Liver (tissue), 9 donors: ENCODE data around the gene COL4A1. TPM values are rescaled to one million over a fixed set of nuclear protein-coding genes. Genes with fewer than 3 reads are reported as not detected.

Experiments
- DNase-seq: peaks from one replicate; pipeline ENCODE4 v3.0.0-alpha.2; 2017; ENCODE audit warnings: low spot score
- H3K27ac ChIP-seq, 2 donors: one replicate each; pipeline ENCODE4 v1.7.0; 2013; ENCODE audit warnings: inconsistent platforms in 2 of 2, low read length in 2 of 2, control low read depth in 1 of 2, low read depth in 1 of 2, mild to moderate bottlenecking in 1 of 2
- H3K27me3 ChIP-seq, 4 donors: one replicate each; pipeline versions ENCODE4 v1.6.1 to v1.7.0; 2013; ENCODE audit warnings: low read length in 3 of 4, inconsistent platforms in 1 of 4, mild to moderate bottlenecking in 1 of 4, moderate library complexity in 1 of 4; ENCODE audit not compliant: control insufficient read depth in 4 of 4, insufficient read depth in 4 of 4
- H3K36me3 ChIP-seq, 4 donors: one replicate each; pipeline versions ENCODE4 v1.6.1 to v1.7.0; 2013; ENCODE audit warnings: low read length in 3 of 4, mild to moderate bottlenecking in 3 of 4, low read depth in 1 of 4, moderate library complexity in 1 of 4; ENCODE audit not compliant: control insufficient read depth in 4 of 4, insufficient read depth in 3 of 4
- H3K4me1 ChIP-seq, 4 donors: one replicate each; pipeline versions ENCODE4 v1.6.1 to v1.7.0; 2013; ENCODE audit warnings: low read length in 3 of 4, mild to moderate bottlenecking in 3 of 4, moderate library complexity in 1 of 4; ENCODE audit not compliant: control insufficient read depth in 4 of 4, insufficient read depth in 4 of 4
- H3K4me3 ChIP-seq, 3 donors: one replicate each; pipeline versions ENCODE4 v1.6.1 to v1.7.0; 2013; ENCODE audit warnings: low read length in 3 of 3, control low read depth in 1 of 3, low read depth in 1 of 3, mild to moderate bottlenecking in 1 of 3
- H3K9ac ChIP-seq, 2 donors: one replicate each; pipeline ENCODE4 v1.7.0; 2013; ENCODE audit warnings: low read length in 2 of 2, mild to moderate bottlenecking in 2 of 2, moderate library complexity in 2 of 2, control low read depth in 1 of 2, low read depth in 1 of 2
- H3K9me3 ChIP-seq, 4 donors: one replicate each; pipeline versions ENCODE4 v1.6.1 to v1.7.0; 2013; ENCODE audit warnings: low read length in 3 of 4; ENCODE audit not compliant: control insufficient read depth in 4 of 4
- EGR1 ChIP-seq, 2 donors: IDR thresholded peaks; 2 replicates each; pipeline ENCODE4 v1.6.1; 2016 to 2018; ENCODE audit warnings: antibody characterized with exemption in 2 of 2, low read depth in 2 of 2
- FOXA2 ChIP-seq: IDR thresholded peaks from 2 replicates; pipeline ENCODE4 v1.6.1; 2016; ENCODE audit warnings: antibody characterized with exemption
- GABPA ChIP-seq, 2 donors: IDR thresholded peaks in 1 of 2; conservative IDR thresholded peaks in 1 of 2; 2 replicates each; pipeline ENCODE4 v1.6.1; 2016; ENCODE audit warnings: antibody characterized with exemption in 2 of 2, mild to moderate bottlenecking in 1 of 2, moderate library complexity in 1 of 2
- HNF4A ChIP-seq, 2 donors: conservative IDR thresholded peaks; 2 replicates each; pipeline ENCODE4 v1.6.1; 2016; ENCODE audit warnings: antibody characterized with exemption in 2 of 2, mild to moderate bottlenecking in 2 of 2
- HNF4G ChIP-seq: IDR thresholded peaks from 2 replicates; pipeline ENCODE4 v1.6.1; 2016; ENCODE audit warnings: antibody characterized with exemption
- JUND ChIP-seq, 2 donors: IDR thresholded peaks; 2 replicates each; pipeline ENCODE4 v1.6.1; 2016; ENCODE audit warnings: antibody characterized with exemption in 2 of 2
- RAD21 ChIP-seq, 2 donors: IDR thresholded peaks; 2 replicates each; pipeline ENCODE4 v1.6.1; 2016; ENCODE audit warnings: antibody characterized with exemption in 2 of 2, mild to moderate bottlenecking in 2 of 2
- TAF1 ChIP-seq: conservative IDR thresholded peaks from 2 replicates; pipeline ENCODE4 v1.6.1; 2016; ENCODE audit warnings: antibody characterized with exemption, mild to moderate bottlenecking
- YY1 ChIP-seq: IDR thresholded peaks from 2 replicates; pipeline ENCODE4 v1.6.1; 2016; ENCODE audit warnings: antibody characterized with exemption, mild to moderate bottlenecking
- WGBS: extraction: QIAGEN DNeasy Blood & Tissue Kit; methylation state at CpG from one replicate; pipeline ENCODE4 v1.1.7; 2013; 5-methylcytosine and 5-hydroxymethylcytosine counted together
- polyA plus RNA-seq, 2 donors: library from polyadenylated mRNA; stranded (reverse) in 1 of 2; unstranded in 1 of 2; fragments of 200-250 nt in 1 of 2; fragments of >200 nt in 1 of 2; fragmentation: Nextera tagmentation in 1 of 2; extraction: Ambion mirVana in 1 of 2; gene quantifications; one replicate each; pipeline versions ENCODE4 v1.2.1 to v1.2.3, GENCODE V29; 2013 to 2015
- total RNA-seq, 2 donors: library from RNA; depleted of rRNA; stranded (reverse); fragments of >200 nt; gene quantifications; one replicate each; pipeline ENCODE4 v1.2.3, GENCODE V29; 2014
- TF ChIP-seq, protein P1 (sequence below): IDR thresholded peaks from 2 replicates; pipeline ENCODE4 v1.6.1; 2016; ENCODE audit warnings: antibody characterized with exemption
- TF ChIP-seq, protein P2 (sequence below): IDR thresholded peaks from 2 replicates; pipeline ENCODE4 v1.6.1; 2016; ENCODE audit warnings: antibody characterized with exemption
- TF ChIP-seq, protein P3 (sequence below): IDR thresholded peaks from 2 replicates; pipeline ENCODE4 v1.6.1; 2016; ENCODE audit warnings: antibody characterized with exemption, mild to moderate bottlenecking
- TF ChIP-seq, protein P4 (sequence below): IDR thresholded peaks from 2 replicates; pipeline ENCODE4 v1.6.1; 2016; ENCODE audit warnings: antibody characterized with exemption
- TF ChIP-seq, protein P5 (sequence below): fragments of 150-350 bp; IDR thresholded peaks from 2 replicates; pipeline ENCODE4 v1.5.1; 2017; ENCODE audit warnings: improper control_type of control experiment, low read depth, low read length; ENCODE audit not compliant: missing input control
- donor health status: healthy.
- donor health status: healthy.
- donor health status: healthy.
- donor health status: healthy.
- donor health status: healthy.

COL4A1 gene
- total and polyA plus RNA-seq, 4 donors: 5.0 to 68.5 (median 37.9) TPM

DNA sequence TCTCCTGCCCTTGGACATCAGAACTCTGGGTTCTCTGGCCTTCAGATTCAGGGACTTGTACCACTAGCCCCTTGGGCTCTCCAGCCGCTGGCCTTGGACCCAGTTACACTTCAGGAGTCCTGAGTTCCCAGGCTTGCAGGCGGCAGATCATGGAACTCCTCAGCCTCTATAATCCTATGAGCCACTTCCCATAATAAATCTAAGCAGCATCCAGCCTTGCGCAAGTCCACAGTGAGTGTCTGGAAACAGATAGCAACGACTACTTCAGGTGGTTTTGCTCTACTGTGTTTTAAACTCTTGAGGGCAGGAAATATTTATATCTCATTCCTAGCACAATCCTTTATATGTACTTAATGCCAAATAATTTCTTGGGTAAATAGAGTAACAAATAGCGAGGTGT is 92.3 kb downstream of the COL4A1 start:
- H3K9ac ChIP-seq: no peak overlapping the region
- no peaks in the 10 kb centered on the region for H3K9me3 ChIP-seq
- no peaks in the 10 kb centered on the region for H3K4me1 ChIP-seq
- no peak overlapping the region for H3K27ac ChIP-seq
- H3K4me3 ChIP-seq: no peak overlapping the region
- no peaks in the 10 kb centered on the region for H3K36me3 ChIP-seq
- no peaks in the 10 kb centered on the region for H3K27me3 ChIP-seq
- 89% methylated on average over 5 of the region's 5 CpGs for WGBS
- TF ChIP-seq, protein P1, sequence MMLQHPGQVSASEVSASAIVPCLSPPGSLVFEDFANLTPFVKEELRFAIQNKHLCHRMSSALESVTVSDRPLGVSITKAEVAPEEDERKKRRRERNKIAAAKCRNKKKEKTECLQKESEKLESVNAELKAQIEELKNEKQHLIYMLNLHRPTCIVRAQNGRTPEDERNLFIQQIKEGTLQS: no peak
- TF ChIP-seq JUND (IDR thresholded peaks at IDR 0.05): no peak
- TF ChIP-seq RAD21 (IDR thresholded peaks at IDR 0.05): no peak
- TF ChIP-seq HNF4G: no peak
- TF ChIP-seq, protein P2, sequence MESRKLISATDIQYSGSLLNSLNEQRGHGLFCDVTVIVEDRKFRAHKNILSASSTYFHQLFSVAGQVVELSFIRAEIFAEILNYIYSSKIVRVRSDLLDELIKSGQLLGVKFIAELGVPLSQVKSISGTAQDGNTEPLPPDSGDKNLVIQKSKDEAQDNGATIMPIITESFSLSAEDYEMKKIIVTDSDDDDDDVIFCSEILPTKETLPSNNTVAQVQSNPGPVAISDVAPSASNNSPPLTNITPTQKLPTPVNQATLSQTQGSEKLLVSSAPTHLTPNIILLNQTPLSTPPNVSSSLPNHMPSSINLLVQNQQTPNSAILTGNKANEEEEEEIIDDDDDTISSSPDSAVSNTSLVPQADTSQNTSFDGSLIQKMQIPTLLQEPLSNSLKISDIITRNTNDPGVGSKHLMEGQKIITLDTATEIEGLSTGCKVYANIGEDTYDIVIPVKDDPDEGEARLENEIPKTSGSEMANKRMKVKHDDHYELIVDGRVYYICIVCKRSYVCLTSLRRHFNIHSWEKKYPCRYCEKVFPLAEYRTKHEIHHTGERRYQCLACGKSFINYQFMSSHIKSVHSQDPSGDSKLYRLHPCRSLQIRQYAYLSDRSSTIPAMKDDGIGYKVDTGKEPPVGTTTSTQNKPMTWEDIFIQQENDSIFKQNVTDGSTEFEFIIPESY: no peak
- TF ChIP-seq FOXA2: no peak
- TF ChIP-seq, protein P3, sequence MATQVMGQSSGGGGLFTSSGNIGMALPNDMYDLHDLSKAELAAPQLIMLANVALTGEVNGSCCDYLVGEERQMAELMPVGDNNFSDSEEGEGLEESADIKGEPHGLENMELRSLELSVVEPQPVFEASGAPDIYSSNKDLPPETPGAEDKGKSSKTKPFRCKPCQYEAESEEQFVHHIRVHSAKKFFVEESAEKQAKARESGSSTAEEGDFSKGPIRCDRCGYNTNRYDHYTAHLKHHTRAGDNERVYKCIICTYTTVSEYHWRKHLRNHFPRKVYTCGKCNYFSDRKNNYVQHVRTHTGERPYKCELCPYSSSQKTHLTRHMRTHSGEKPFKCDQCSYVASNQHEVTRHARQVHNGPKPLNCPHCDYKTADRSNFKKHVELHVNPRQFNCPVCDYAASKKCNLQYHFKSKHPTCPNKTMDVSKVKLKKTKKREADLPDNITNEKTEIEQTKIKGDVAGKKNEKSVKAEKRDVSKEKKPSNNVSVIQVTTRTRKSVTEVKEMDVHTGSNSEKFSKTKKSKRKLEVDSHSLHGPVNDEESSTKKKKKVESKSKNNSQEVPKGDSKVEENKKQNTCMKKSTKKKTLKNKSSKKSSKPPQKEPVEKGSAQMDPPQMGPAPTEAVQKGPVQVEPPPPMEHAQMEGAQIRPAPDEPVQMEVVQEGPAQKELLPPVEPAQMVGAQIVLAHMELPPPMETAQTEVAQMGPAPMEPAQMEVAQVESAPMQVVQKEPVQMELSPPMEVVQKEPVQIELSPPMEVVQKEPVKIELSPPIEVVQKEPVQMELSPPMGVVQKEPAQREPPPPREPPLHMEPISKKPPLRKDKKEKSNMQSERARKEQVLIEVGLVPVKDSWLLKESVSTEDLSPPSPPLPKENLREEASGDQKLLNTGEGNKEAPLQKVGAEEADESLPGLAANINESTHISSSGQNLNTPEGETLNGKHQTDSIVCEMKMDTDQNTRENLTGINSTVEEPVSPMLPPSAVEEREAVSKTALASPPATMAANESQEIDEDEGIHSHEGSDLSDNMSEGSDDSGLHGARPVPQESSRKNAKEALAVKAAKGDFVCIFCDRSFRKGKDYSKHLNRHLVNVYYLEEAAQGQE: no peak
- no peak for TF ChIP-seq EGR1 (IDR thresholded peaks at IDR 0.05; ENCODE audit: low read depth in 2 of 2)
- TF ChIP-seq TAF1: no peak
- no peak for TF ChIP-seq YY1
- TF ChIP-seq, protein P4, sequence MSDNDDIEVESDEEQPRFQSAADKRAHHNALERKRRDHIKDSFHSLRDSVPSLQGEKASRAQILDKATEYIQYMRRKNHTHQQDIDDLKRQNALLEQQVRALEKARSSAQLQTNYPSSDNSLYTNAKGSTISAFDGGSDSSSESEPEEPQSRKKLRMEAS: no peak
- TF ChIP-seq HNF4A (conservative IDR thresholded peaks at IDR 0.05): no peak
- DNase-seq: no peak

DNA sequence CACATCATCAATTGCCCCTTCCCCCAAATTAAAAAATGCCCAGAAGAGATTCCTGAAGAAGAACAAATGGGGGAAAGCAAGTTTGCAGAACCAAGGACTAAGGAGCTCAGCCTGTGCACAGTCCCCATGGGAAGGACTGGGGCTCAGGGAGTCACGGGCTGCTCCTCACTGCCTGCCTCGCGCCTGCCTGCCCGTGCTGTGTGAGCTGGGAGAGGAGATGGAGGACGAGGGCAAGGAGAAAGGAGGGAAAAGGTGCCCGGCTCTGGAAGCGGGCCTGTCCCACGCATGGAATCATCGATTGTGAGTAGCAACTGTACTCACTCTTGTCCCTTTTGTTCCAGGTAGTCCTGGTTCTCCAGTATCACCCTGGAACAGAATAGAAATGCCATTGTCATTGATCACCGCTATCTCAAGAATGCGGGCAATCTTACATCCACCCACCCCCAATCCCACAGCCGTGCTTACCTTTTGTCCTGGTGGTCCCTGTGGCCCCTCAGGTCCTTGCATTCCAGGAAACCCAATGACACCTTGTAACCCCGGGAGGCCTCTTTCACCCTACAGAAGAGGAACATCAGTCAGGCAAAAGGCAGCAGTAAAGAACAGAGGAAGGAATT is 93.4 kb downstream of the COL4A1 start:
- 76% methylated on average over 13 of the region's 13 CpGs for WGBS
- Histone ChIP-seq H3K4me1 (no peaks in the 10 kb centered on the region), H3K4me3 (no peak overlapping the region), H3K36me3 (no peaks in the 10 kb centered on the region), H3K9ac (no peak overlapping the region), H3K27me3 (no peaks in the 10 kb centered on the region), H3K27ac (no peak overlapping the region), H3K9me3 (no peaks in the 10 kb centered on the region)
- TF ChIP-seq, protein P4: no peak
- TF ChIP-seq FOXA2 (no peak), HNF4A (conservative IDR thresholded peaks at IDR 0.05) (no peak), EGR1 (IDR thresholded peaks at IDR 0.05; ENCODE audit: low read depth in 2 of 2) (no peak), GABPA (IDR thresholded peaks at IDR 0.05 in 1 of 2, conservative IDR thresholded peaks at IDR 0.05 in 1 of 2) (no peak), RAD21 (IDR thresholded peaks at IDR 0.05) (no peak), JUND (IDR thresholded peaks at IDR 0.05) (no peak)
- TF ChIP-seq, protein P5, sequence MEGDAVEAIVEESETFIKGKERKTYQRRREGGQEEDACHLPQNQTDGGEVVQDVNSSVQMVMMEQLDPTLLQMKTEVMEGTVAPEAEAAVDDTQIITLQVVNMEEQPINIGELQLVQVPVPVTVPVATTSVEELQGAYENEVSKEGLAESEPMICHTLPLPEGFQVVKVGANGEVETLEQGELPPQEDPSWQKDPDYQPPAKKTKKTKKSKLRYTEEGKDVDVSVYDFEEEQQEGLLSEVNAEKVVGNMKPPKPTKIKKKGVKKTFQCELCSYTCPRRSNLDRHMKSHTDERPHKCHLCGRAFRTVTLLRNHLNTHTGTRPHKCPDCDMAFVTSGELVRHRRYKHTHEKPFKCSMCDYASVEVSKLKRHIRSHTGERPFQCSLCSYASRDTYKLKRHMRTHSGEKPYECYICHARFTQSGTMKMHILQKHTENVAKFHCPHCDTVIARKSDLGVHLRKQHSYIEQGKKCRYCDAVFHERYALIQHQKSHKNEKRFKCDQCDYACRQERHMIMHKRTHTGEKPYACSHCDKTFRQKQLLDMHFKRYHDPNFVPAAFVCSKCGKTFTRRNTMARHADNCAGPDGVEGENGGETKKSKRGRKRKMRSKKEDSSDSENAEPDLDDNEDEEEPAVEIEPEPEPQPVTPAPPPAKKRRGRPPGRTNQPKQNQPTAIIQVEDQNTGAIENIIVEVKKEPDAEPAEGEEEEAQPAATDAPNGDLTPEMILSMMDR: no peak
- TF ChIP-seq, protein P3: no peak
- TF ChIP-seq, protein P1: no peak
- no peak for DNase-seq
